KMS-11 (cell line): ENCODE measurements around the gene PPBP.

Experiments
- H2AFZ ChIP-seq: fragments of 200-600 bp; sonication (generic); 2 replicates; pipeline ENCODE4 v1.6.1; 2016; ENCODE audit warnings: antibody characterized with exemption, mixed run types, low read depth
- H3K27ac ChIP-seq: fragments of 200-600 bp; sonication (generic); 2 replicates; pipeline ENCODE4 v1.6.1; 2016; ENCODE audit warnings: mild to moderate bottlenecking, mixed run types
- H3K27me3 ChIP-seq: fragments of 200-600 bp; sonication (generic); 2 replicates; pipeline ENCODE4 v1.6.1; 2017; ENCODE audit warnings: mild to moderate bottlenecking, low read depth, mixed run types, moderate library complexity; ENCODE audit not compliant: insufficient read depth
- H3K36me3 ChIP-seq: fragments of 200-600 bp; sonication (generic); 2 replicates; pipeline ENCODE4 v1.6.1; 2017; ENCODE audit warnings: mild to moderate bottlenecking, mixed run types; ENCODE audit not compliant: insufficient read depth
- H3K4me1 ChIP-seq: fragments of 200-600 bp; sonication (generic); 2 replicates; pipeline ENCODE4 v1.6.1; 2016; ENCODE audit warnings: mild to moderate bottlenecking, low read depth, mixed run types; ENCODE audit not compliant: poor library complexity, severe bottlenecking
- H3K4me2 ChIP-seq: fragments of 200-600 bp; sonication (generic); 2 replicates; pipeline ENCODE4 v1.7.0; 2016; ENCODE audit warnings: mild to moderate bottlenecking, mixed run types
- H3K4me3 ChIP-seq: fragments of 200-600 bp; sonication (generic); IDR thresholded peaks from 2 replicates; pipeline ENCODE4 v1.6.1; 2017; ENCODE audit warnings: low read depth, low read length, mixed read lengths; ENCODE audit not compliant: insufficient read depth
- H3K79me2 ChIP-seq: fragments of 200-600 bp; sonication (generic); 2 replicates; pipeline ENCODE4 v1.6.1; 2016; ENCODE audit warnings: low read depth, mixed run types; ENCODE audit not compliant: insufficient read depth
- H3K9ac ChIP-seq: fragments of 200-600 bp; sonication (generic); 2 replicates; pipeline ENCODE4 v1.6.1; 2016; ENCODE audit warnings: mild to moderate bottlenecking, mixed run types
- H4K20me1 ChIP-seq: fragments of 200-600 bp; sonication (generic); 2 replicates; pipeline ENCODE4 v1.6.1; 2016; ENCODE audit warnings: mild to moderate bottlenecking, mixed run types; ENCODE audit not compliant: insufficient read depth
- TF ChIP-seq, protein P1 (sequence below): fragments of 200-600 bp; sonication (generic); conservative IDR thresholded peaks from 2 replicates; pipeline ENCODE4 v1.6.1; 2017; ENCODE audit warnings: low read depth, mild to moderate bottlenecking, antibody characterized with exemption, low read length, moderate library complexity, mixed read lengths

PPBP gene

GRCh38 chr4:73976217-73976616 is 11.8 kb downstream of the PPBP start:
- H3K27me3 ChIP-seq: no peaks in the 10 kb centered on the region
- H3K4me3 ChIP-seq: no peak overlapping the region
- TF ChIP-seq, protein P1, sequence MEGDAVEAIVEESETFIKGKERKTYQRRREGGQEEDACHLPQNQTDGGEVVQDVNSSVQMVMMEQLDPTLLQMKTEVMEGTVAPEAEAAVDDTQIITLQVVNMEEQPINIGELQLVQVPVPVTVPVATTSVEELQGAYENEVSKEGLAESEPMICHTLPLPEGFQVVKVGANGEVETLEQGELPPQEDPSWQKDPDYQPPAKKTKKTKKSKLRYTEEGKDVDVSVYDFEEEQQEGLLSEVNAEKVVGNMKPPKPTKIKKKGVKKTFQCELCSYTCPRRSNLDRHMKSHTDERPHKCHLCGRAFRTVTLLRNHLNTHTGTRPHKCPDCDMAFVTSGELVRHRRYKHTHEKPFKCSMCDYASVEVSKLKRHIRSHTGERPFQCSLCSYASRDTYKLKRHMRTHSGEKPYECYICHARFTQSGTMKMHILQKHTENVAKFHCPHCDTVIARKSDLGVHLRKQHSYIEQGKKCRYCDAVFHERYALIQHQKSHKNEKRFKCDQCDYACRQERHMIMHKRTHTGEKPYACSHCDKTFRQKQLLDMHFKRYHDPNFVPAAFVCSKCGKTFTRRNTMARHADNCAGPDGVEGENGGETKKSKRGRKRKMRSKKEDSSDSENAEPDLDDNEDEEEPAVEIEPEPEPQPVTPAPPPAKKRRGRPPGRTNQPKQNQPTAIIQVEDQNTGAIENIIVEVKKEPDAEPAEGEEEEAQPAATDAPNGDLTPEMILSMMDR: no peak
- H3K9ac ChIP-seq: no peak overlapping the region
- no peaks in the 10 kb centered on the region for H3K36me3 ChIP-seq
- H4K20me1 ChIP-seq: no peaks in the 10 kb centered on the region
- H3K4me1 ChIP-seq: no peaks in the 10 kb centered on the region
- no peak overlapping the region for H3K27ac ChIP-seq
- H2AFZ ChIP-seq: no peak overlapping the region
- H3K4me2 ChIP-seq: no peak overlapping the region
- no peaks in the 10 kb centered on the region for H3K79me2 ChIP-seq

- H3K27ac ChIP-seq: no peak overlapping the region
- H4K20me1 ChIP-seq: no peaks in the 10 kb centered on the region
- no peak overlapping the region for H3K9ac ChIP-seq
- TF ChIP-seq, protein P1: no peak
- H3K4me2 ChIP-seq: no peak overlapping the region
- no peaks in the 10 kb centered on the region for H3K4me1 ChIP-seq
- H2AFZ ChIP-seq: no peak overlapping the region
- no peaks in the 10 kb centered on the region for H3K36me3 ChIP-seq
- H3K79me2 ChIP-seq: no peaks in the 10 kb centered on the region
- H3K27me3 ChIP-seq: no peaks in the 10 kb centered on the region
- no peak overlapping the region for H3K4me3 ChIP-seq
Measured at GRCh38 chr4:73974352-73974751, 13.6 kb downstream of the PPBP start.

GRCh38 chr4:73970945-73971344 is 17.0 kb downstream of the PPBP start:
- H3K36me3 ChIP-seq: no peaks in the 10 kb centered on the region
- H2AFZ ChIP-seq: no peak overlapping the region
- no peak overlapping the region for H3K9ac ChIP-seq
- H3K4me2 ChIP-seq: no peak overlapping the region
- no peak overlapping the region for H3K27ac ChIP-seq
- TF ChIP-seq, protein P1: no peak
- no peaks in the 10 kb centered on the region for H3K27me3 ChIP-seq
- no peak overlapping the region for H3K4me3 ChIP-seq
- H4K20me1 ChIP-seq: no peaks in the 10 kb centered on the region
- no peaks in the 10 kb centered on the region for H3K79me2 ChIP-seq
- no peaks in the 10 kb centered on the region for H3K4me1 ChIP-seq

GRCh38 chr4:73970011-73970410 is 18.0 kb downstream of the PPBP start:
- H4K20me1 ChIP-seq: no peaks in the 10 kb centered on the region
- H3K27ac ChIP-seq: no peak overlapping the region
- no peaks in the 10 kb centered on the region for H3K79me2 ChIP-seq
- H3K27me3 ChIP-seq: no peaks in the 10 kb centered on the region
- H3K4me2 ChIP-seq: no peak overlapping the region
- H3K4me1 ChIP-seq: no peaks in the 10 kb centered on the region
- H3K36me3 ChIP-seq: no peaks in the 10 kb centered on the region
- H3K4me3 ChIP-seq: no peak overlapping the region
- TF ChIP-seq, protein P1: no peak
- no peak overlapping the region for H2AFZ ChIP-seq
- H3K9ac ChIP-seq: no peak overlapping the region
